HG03196 (cell line): ENCODE measurements around the gene OSBPL2.

Experiments used
- ATAC-seq: cut with Tn5 transposase; IDR thresholded peaks from one replicate; pipeline ENCODE4 v1.9.1; 2021; ENCODE audit not compliant: unreplicated experiment

OSBPL2 gene

GRCh38 chr20:62309198-62309944 lies 71.0 kb downstream of the OSBPL2 start:
- no peak for ATAC-seq

GRCh38 chr20:62309947-62310756 lies 71.8 kb downstream of the OSBPL2 start:
- no peak for ATAC-seq

- no peak for ATAC-seq
Measured at GRCh38 chr20:62310757-62311121, 72.4 kb downstream of the OSBPL2 start.

GRCh38 chr20:62311150-62311549 lies 72.8 kb downstream of the OSBPL2 start:
- no peak for ATAC-seq

GRCh38 chr20:62311832-62312661 lies 73.7 kb downstream of the OSBPL2 start:
- no peak for ATAC-seq

- no peak for ATAC-seq
Measured at GRCh38 chr20:62312662-62312977, 74.3 kb downstream of the OSBPL2 start.

GRCh38 chr20:62313021-62313420 lies 74.7 kb downstream of the OSBPL2 start:
- ATAC-seq, result no peak

GRCh38 chr20:62313460-62314338 lies 75.4 kb downstream of the OSBPL2 start:
- no peak for ATAC-seq

- no peak for ATAC-seq
Measured at GRCh38 chr20:62314339-62314638, 76.0 kb downstream of the OSBPL2 start.

- no peak for ATAC-seq
Measured at GRCh38 chr20:62314711-62315302, 76.5 kb downstream of the OSBPL2 start.

- no peak for ATAC-seq
Measured at GRCh38 chr20:62315773-62316172, 77.5 kb downstream of the OSBPL2 start.

- no peak for ATAC-seq
Measured at GRCh38 chr20:62316331-62317166, 78.2 kb downstream of the OSBPL2 start.

- ATAC-seq, result no peak
Measured at GRCh38 chr20:62317167-62317655, 78.9 kb downstream of the OSBPL2 start.

GRCh38 chr20:62318400-62319345 lies 80.4 kb downstream of the OSBPL2 start:
- ATAC-seq, result no peak

- ATAC-seq, result no peak
Measured at GRCh38 chr20:62319346-62319909, 81.1 kb downstream of the OSBPL2 start.

GRCh38 chr20:62320581-62321354 lies 82.4 kb downstream of the OSBPL2 start:
- ATAC-seq, result no peak

- no peak for ATAC-seq
Measured at GRCh38 chr20:62321521-62321948, 83.2 kb downstream of the OSBPL2 start.
